Measurements from ENCODE around the gene CFAP210.
"Not testable (repeated sequence)": the region's sequence is repeated elsewhere in the genome, so short reads cannot be mapped to it uniquely, and the experiment has no call there.

CFAP210 gene

DNA sequence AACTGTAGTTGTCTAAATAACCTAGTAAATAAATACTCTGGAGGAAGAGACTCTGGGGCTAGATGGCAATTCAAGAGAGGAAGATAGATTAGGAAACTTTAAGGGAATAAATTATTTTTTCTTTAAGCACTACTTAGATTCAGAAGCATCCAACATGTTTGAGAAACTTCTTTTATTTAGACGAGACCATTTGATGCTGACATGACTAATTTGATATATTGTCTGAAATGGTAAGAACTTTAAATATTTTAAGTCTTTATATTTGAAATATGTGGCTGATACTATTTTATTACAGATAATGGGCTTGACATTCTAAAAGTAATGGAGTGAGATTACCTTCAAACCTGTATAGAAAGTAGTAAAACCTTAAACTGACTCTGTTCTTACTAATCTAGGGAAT is 73.7 kb downstream of the CFAP210 start:
- Histone ChIP-seq H3K36me3 (ENCODE audit: control insufficient read depth, insufficient read depth, low read length) (no peaks in the 10 kb centered on the region), H2AFZ (no peak overlapping the region), H3K27me3 (ENCODE audit: control insufficient read depth, insufficient read depth, low read length) (no peaks in the 10 kb centered on the region), H3K4me2 (ENCODE audit: low read length) (no peak overlapping the region), H3K9me3 (ENCODE audit: control insufficient read depth, low read length) (no peaks in the 10 kb centered on the region), H3K27ac (no peak overlapping the region), H3K9ac (no peak overlapping the region), H3K79me2 (peaks cover 44% of the 10 kb centered on the region), H3K4me1 (no peaks in the 10 kb centered on the region), H3K4me3 (ENCODE audit: low read depth, low read length) (no peak overlapping the region)
- TF ChIP-seq, protein P1, sequence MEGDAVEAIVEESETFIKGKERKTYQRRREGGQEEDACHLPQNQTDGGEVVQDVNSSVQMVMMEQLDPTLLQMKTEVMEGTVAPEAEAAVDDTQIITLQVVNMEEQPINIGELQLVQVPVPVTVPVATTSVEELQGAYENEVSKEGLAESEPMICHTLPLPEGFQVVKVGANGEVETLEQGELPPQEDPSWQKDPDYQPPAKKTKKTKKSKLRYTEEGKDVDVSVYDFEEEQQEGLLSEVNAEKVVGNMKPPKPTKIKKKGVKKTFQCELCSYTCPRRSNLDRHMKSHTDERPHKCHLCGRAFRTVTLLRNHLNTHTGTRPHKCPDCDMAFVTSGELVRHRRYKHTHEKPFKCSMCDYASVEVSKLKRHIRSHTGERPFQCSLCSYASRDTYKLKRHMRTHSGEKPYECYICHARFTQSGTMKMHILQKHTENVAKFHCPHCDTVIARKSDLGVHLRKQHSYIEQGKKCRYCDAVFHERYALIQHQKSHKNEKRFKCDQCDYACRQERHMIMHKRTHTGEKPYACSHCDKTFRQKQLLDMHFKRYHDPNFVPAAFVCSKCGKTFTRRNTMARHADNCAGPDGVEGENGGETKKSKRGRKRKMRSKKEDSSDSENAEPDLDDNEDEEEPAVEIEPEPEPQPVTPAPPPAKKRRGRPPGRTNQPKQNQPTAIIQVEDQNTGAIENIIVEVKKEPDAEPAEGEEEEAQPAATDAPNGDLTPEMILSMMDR (IDR thresholded peaks at IDR 0.05): no peak

DNA sequence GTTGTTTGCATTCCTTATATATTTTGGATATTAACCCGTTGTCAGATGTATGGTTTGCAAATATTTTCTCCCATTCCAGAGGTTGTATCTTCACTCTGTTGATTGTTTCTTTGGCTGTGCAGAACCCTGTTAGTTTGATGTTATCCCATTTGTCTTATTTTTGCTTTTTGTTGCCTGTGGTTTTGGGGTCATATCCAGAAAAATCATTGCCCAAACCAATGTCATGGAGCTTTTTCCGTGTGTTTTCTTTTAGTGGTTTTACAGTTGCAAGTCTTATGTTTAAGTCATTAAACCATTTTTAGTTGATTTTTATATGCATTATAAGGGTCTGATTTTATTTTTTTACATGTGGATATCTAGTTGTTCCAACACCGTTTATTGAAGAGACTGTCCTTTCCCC is 74.3 kb downstream of the CFAP210 start:
- no peaks in the 10 kb centered on the region for H3K36me3 ChIP-seq (ENCODE audit: control insufficient read depth, insufficient read depth, low read length)
- H3K4me2 ChIP-seq (ENCODE audit: low read length): no peak overlapping the region
- peaks cover 44% of the 10 kb centered on the region for H3K79me2 ChIP-seq
- no peak overlapping the region for H3K27ac ChIP-seq
- H3K4me3 ChIP-seq (ENCODE audit: low read depth, low read length): no peak overlapping the region
- TF ChIP-seq, protein P1 (IDR thresholded peaks at IDR 0.05): no peak
- H3K9me3 ChIP-seq (ENCODE audit: control insufficient read depth, low read length): no peaks in the 10 kb centered on the region
- no peak overlapping the region for H3K9ac ChIP-seq
- no peaks in the 10 kb centered on the region for H3K27me3 ChIP-seq (ENCODE audit: control insufficient read depth, insufficient read depth, low read length)
- no peaks in the 10 kb centered on the region for H3K4me1 ChIP-seq
- no peak overlapping the region for H2AFZ ChIP-seq

DNA sequence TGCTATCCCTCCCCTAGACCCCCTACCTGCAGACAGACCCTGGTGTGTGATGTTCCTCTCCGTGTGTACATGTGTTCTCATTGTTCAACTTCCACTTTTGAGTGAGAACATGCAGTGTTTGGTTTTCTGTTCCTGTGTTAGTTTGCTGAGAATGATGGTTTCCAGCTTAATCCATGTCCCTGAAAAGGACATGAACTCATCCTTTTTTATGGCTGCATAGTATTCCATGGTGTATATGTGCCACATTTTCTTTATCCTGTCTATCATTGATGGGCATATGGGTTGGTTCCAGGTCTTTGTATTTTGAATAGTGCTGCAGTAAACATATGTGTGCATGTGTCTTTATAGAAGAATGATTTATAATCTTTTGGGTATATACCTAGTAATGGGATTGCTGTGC is 78.2 kb downstream of the CFAP210 start:
- peaks cover 37% of the 10 kb centered on the region for H3K79me2 ChIP-seq
- H3K4me1 ChIP-seq; H2AFZ ChIP-seq; H3K9ac ChIP-seq; H3K4me3 ChIP-seq (ENCODE audit: low read depth, low read length); H3K27me3 ChIP-seq (ENCODE audit: control insufficient read depth, insufficient read depth, low read length); H3K4me2 ChIP-seq (ENCODE audit: low read length); H3K27ac ChIP-seq; H3K36me3 ChIP-seq (ENCODE audit: control insufficient read depth, insufficient read depth, low read length); H3K9me3 ChIP-seq (ENCODE audit: control insufficient read depth, low read length): not testable (repeated sequence)

DNA sequence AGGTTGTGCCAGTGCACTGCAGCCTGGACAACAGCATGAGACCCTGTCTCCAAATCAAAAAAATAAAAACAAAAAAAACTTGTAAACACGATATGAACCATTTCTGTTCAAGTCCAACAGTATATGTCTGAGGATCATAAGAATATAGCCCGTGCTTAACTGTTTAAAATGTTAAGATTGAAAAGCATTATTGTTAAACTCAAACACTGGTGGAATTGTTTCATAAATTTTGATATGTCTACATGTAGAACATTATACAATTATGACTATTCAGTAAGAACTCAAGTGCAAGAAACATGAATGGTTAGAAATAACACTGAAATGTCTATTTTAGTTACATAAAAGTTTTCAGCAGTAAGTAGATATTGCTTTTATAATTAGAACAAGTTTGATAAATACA is 80.3 kb downstream of the CFAP210 start:
- Histone ChIP-seq H3K9ac (no peak overlapping the region), H3K4me2 (ENCODE audit: low read length) (no peak overlapping the region), H3K4me3 (ENCODE audit: low read depth, low read length) (no peak overlapping the region), H3K9me3 (ENCODE audit: control insufficient read depth, low read length) (no peaks in the 10 kb centered on the region), H2AFZ (no peak overlapping the region), H3K27ac (no peak overlapping the region), H3K79me2 (peaks cover 33% of the 10 kb centered on the region), H3K27me3 (ENCODE audit: control insufficient read depth, insufficient read depth, low read length) (no peaks in the 10 kb centered on the region), H3K4me1 (no peaks in the 10 kb centered on the region), H3K36me3 (ENCODE audit: control insufficient read depth, insufficient read depth, low read length) (no peaks in the 10 kb centered on the region)
- TF ChIP-seq, protein P1 (IDR thresholded peaks at IDR 0.05): no peak

DNA sequence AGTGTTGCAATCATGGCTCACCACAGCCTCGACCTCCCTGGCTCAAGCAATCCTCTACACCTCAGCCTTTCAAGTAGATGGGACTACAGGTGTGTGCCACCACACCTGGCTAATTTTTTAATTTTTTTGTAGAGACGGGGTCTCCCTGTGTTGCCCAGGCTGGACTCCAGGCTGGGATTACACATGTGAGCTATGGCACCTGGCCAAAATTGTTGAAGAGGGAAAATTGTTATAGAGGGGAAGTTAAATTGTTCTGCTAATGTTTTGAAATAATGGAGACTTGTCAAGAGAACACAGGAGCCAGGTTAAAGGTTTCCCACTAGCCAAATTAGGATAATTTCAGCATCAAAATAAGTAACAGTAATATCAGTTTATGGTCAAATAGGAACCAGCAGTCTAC is 84.9 kb downstream of the CFAP210 start:
- H3K36me3 ChIP-seq (ENCODE audit: control insufficient read depth, insufficient read depth, low read length): no peaks in the 10 kb centered on the region
- H3K79me2 ChIP-seq: peaks cover 13% of the 10 kb centered on the region
- no peak overlapping the region for H3K4me3 ChIP-seq (ENCODE audit: low read depth, low read length)
- H3K27me3 ChIP-seq (ENCODE audit: control insufficient read depth, insufficient read depth, low read length): no peaks in the 10 kb centered on the region
- H2AFZ ChIP-seq: no peak overlapping the region
- H3K27ac ChIP-seq: no peak overlapping the region
- H3K4me1 ChIP-seq: no peaks in the 10 kb centered on the region
- no peaks in the 10 kb centered on the region for H3K9me3 ChIP-seq (ENCODE audit: control insufficient read depth, low read length)
- H3K9ac ChIP-seq: no peak overlapping the region
- TF ChIP-seq, protein P1 (IDR thresholded peaks at IDR 0.05): no peak
- H3K4me2 ChIP-seq (ENCODE audit: low read length): no peak overlapping the region
